ENCODE data around the gene PLS3. TPM values are rescaled to one million over a fixed set of nuclear protein-coding genes. Genes with fewer than 3 reads are reported as not detected.

The PLS3 gene
- total RNA-seq, 3 donors from 2014 or later (not counting 1 experiment from before 2014, with no cell fraction given), result 0.54 TPM; not detected in 2

DNA sequence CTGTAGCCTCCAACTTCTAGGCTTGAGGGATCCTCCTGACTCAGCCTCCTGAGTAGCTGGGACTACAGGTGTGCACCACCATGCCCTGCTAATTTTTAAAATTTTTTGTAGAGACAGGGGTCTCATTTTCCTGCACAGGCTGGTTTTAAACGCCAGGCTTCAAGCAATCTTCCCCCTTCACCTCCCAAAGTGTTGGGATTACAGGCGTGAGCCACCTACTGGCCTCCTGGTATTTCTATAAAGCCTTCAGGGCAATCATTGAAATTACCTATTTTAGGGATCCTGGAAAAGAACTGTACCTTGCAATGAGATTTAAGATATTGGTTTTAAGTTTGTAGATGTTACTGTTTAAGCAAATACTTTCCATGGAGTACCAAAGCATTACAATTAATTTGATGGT, 13.5 kb upstream of the PLS3 start:
- H3K27me3 ChIP-seq (ENCODE audit: control insufficient read depth, insufficient read depth, low read length), result no peaks in the 10 kb centered on the region
- H3K9me3 ChIP-seq (ENCODE audit: control insufficient read depth, insufficient read depth, low read length), result no peaks in the 10 kb centered on the region
- TF ChIP-seq, protein P1, sequence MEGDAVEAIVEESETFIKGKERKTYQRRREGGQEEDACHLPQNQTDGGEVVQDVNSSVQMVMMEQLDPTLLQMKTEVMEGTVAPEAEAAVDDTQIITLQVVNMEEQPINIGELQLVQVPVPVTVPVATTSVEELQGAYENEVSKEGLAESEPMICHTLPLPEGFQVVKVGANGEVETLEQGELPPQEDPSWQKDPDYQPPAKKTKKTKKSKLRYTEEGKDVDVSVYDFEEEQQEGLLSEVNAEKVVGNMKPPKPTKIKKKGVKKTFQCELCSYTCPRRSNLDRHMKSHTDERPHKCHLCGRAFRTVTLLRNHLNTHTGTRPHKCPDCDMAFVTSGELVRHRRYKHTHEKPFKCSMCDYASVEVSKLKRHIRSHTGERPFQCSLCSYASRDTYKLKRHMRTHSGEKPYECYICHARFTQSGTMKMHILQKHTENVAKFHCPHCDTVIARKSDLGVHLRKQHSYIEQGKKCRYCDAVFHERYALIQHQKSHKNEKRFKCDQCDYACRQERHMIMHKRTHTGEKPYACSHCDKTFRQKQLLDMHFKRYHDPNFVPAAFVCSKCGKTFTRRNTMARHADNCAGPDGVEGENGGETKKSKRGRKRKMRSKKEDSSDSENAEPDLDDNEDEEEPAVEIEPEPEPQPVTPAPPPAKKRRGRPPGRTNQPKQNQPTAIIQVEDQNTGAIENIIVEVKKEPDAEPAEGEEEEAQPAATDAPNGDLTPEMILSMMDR (IDR thresholded peaks at IDR 0.05), result no peak
- H3K9me3 Mint-ChIP-seq, result no peaks in the 10 kb centered on the region
- 79% methylated on average over 2 of the region's 2 CpGs for WGBS (ENCODE audit: insufficient coverage)
- ATAC-seq (no peak), DNase-seq (no peak)
- H3K4me3 ChIP-seq (ENCODE audit: low read length), result no peak overlapping the region
- no peak overlapping the region for H3K27ac ChIP-seq (ENCODE audit: low read length)
- intact Hi-C loops (cut with micrococcal nuclease), result no loop called here
- H3K4me1 Mint-ChIP-seq, result no peaks in the 10 kb centered on the region
- H3K4me1 ChIP-seq (ENCODE audit: control insufficient read depth, insufficient read depth, low read length), result no peaks in the 10 kb centered on the region
- no peak overlapping the region for H3K27ac Mint-ChIP-seq
- no peaks in the 10 kb centered on the region for H3K36me3 Mint-ChIP-seq
- no peaks in the 10 kb centered on the region for H3K36me3 ChIP-seq (ENCODE audit: control insufficient read depth, insufficient read depth, low read length)
- H3K27me3 Mint-ChIP-seq (ENCODE audit: low read depth in 2 of 2), result peaks cover 0 to 26% of the 10 kb centered on the region in 2 donors
- H3K4me3 Mint-ChIP-seq, result no peak overlapping the region

DNA sequence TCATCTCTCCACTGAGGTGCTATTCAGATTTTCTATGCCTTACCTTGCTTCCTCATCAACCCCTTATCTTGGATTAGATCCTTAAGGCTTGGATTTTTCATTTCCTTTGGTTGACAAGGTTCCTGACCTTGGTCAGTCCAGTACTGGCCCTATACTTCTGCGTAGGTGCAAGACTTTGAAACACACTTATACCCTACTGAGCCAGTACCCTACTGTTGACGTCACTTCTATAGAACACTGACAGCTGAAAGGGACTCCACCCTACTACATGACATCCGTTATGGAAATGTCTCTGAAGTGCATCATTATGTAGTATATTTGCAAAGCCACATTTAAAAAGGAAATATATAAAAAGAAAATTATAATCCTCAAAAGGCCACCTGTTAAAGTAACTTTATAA, 12.0 kb upstream of the PLS3 start:
- Histone ChIP-seq H3K27ac (ENCODE audit: low read length) (no peak overlapping the region), H3K4me1 (ENCODE audit: control insufficient read depth, insufficient read depth, low read length) (no peaks in the 10 kb centered on the region), H3K9me3 (ENCODE audit: control insufficient read depth, insufficient read depth, low read length) (no peaks in the 10 kb centered on the region), H3K4me3 (ENCODE audit: low read length) (no peak overlapping the region), H3K27me3 (ENCODE audit: control insufficient read depth, insufficient read depth, low read length) (no peaks in the 10 kb centered on the region), H3K36me3 (ENCODE audit: control insufficient read depth, insufficient read depth, low read length) (no peaks in the 10 kb centered on the region)
- Mint-ChIP-seq H3K4me1 (no peaks in the 10 kb centered on the region), H3K9me3 (no peaks in the 10 kb centered on the region), H3K27ac (no peak overlapping the region), H3K27me3 (ENCODE audit: low read depth in 2 of 2) (peaks cover 0 to 36% of the 10 kb centered on the region in 2 donors), H3K4me3 (no peak overlapping the region), H3K36me3 (no peaks in the 10 kb centered on the region)
- 78% methylated on average over 1 of the region's 3 CpGs for WGBS (ENCODE audit: insufficient coverage)
- intact Hi-C loops (cut with micrococcal nuclease), result no loop called here
- TF ChIP-seq, protein P1 (IDR thresholded peaks at IDR 0.05), result no peak
- DNase-seq (no peak), ATAC-seq (no peak)

DNA sequence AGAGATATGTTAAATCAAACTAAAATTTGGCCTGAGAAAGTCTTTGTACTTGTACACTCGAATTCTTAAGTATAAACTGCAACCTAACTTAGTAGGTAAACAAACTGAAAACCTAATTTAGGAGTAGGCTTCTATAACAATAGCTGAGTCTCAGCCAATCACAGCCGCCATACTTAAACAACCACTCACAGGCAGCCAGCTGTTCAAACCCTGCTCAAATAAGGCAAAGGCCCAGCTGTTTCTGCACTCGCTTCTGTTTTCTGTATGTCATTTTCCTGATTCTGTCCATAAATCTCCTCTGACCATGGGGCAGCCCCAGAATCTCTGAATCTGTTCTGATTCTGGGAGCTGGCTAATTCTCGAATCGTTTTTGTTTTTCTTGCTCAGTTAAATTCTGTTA, 7.8 kb upstream of the PLS3 start:
- Histone ChIP-seq H3K36me3 (ENCODE audit: control insufficient read depth, insufficient read depth, low read length) (no peaks in the 10 kb centered on the region), H3K4me1 (ENCODE audit: control insufficient read depth, insufficient read depth, low read length) (no peaks in the 10 kb centered on the region), H3K27me3 (ENCODE audit: control insufficient read depth, insufficient read depth, low read length) (no peaks in the 10 kb centered on the region), H3K4me3 (ENCODE audit: low read length) (no peak overlapping the region), H3K9me3 (ENCODE audit: control insufficient read depth, insufficient read depth, low read length) (no peaks in the 10 kb centered on the region), H3K27ac (ENCODE audit: low read length) (no peak overlapping the region)
- no peak overlapping the region for H3K27ac Mint-ChIP-seq
- intact Hi-C loops (cut with micrococcal nuclease), result no loop called here
- peaks cover 4 to 35% of the 10 kb centered on the region in 2 donors for H3K27me3 Mint-ChIP-seq (ENCODE audit: low read depth in 2 of 2)
- TF ChIP-seq, protein P1 (IDR thresholded peaks at IDR 0.05), result no peak
- DNase-seq, result no peak
- no peak overlapping the region for H3K4me3 Mint-ChIP-seq
- H3K4me1 Mint-ChIP-seq, result no peaks in the 10 kb centered on the region
- ATAC-seq, result no peak
- 93% methylated on average over 4 of the region's 5 CpGs for WGBS (ENCODE audit: insufficient coverage)
- no peaks in the 10 kb centered on the region for H3K36me3 Mint-ChIP-seq
- H3K9me3 Mint-ChIP-seq, result no peaks in the 10 kb centered on the region

DNA sequence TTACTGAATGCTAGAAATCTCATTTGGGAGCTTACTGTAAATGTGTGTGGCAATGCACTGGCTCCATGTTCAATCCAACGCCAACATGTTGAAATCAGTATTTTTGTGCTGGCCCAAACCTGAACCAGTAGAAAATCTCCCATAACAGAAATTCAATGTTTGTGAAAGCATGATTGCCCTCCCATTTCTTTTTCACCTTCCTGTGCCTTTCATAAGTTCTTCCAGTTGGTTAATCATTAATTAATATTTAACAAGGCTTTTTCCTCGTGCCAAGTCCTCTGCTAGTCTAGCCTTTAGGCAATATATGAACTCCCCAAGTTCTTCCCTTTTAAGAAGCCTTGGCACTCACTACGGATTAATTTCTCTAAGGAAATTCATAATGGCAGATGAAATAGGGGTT, 1.3 kb upstream of the PLS3 start:
- DNase-seq (no peak), ATAC-seq (no peak)
- H3K9me3 ChIP-seq (ENCODE audit: control insufficient read depth, insufficient read depth, low read length), result no peaks in the 10 kb centered on the region
- H3K4me1 ChIP-seq (ENCODE audit: control insufficient read depth, insufficient read depth, low read length), result peaks cover 14% of the 10 kb centered on the region
- Mint-ChIP-seq H3K4me1 (peaks cover 0 to 11% of the 10 kb centered on the region in 2 donors), H3K9me3 (no peaks in the 10 kb centered on the region), H3K27ac (no peak overlapping the region), H3K27me3 (ENCODE audit: low read depth in 2 of 2) (peaks cover 21 to 74% of the 10 kb centered on the region in 2 donors), H3K4me3 (no peak overlapping the region), H3K36me3 (no peaks in the 10 kb centered on the region)
- WGBS (ENCODE audit: insufficient coverage), result 86% methylated on average over 2 of the region's 3 CpGs
- TF ChIP-seq, protein P1 (IDR thresholded peaks at IDR 0.05), result no peak
- H3K27ac ChIP-seq (ENCODE audit: low read length), result no peak overlapping the region
- intact Hi-C loops (cut with micrococcal nuclease), result no loop called here
- H3K27me3 ChIP-seq (ENCODE audit: control insufficient read depth, insufficient read depth, low read length), result peaks cover 10% of the 10 kb centered on the region
- no peaks in the 10 kb centered on the region for H3K36me3 ChIP-seq (ENCODE audit: control insufficient read depth, insufficient read depth, low read length)
- no peak overlapping the region for H3K4me3 ChIP-seq (ENCODE audit: low read length)

All from natural killer cell (primary cell).